Mesendoderm (in vitro differentiated cells): ENCODE data around the gene PTPRE.

ENCODE experiments used
- DNase-seq: peaks from one replicate; pipeline ENCODE4 v3.0.0; 2013
- H2AK5ac ChIP-seq: 2 replicates; pipeline ENCODE4 v1.6.1; 2013; ENCODE audit warnings: low read length, inconsistent platforms
- H2BK120ac ChIP-seq: 2 replicates; pipeline ENCODE4 v1.6.1; 2013; ENCODE audit warnings: low read depth, mild to moderate bottlenecking, low read length, moderate library complexity, mixed read lengths
- H2BK15ac ChIP-seq: replicated peaks from 2 replicates; pipeline ENCODE4 v1.6.1; 2013; ENCODE audit warnings: low read depth, mild to moderate bottlenecking, moderate library complexity
- H2BK5ac ChIP-seq: 2 replicates; pipeline ENCODE4 v1.6.1; 2013; ENCODE audit warnings: low read length, inconsistent platforms
- H3K18ac ChIP-seq: 2 replicates; pipeline ENCODE4 v1.6.1; 2013; ENCODE audit warnings: mild to moderate bottlenecking, low read length, mixed read lengths
- H3K23ac ChIP-seq: one replicate; pipeline ENCODE4 v1.6.1; 2013; ENCODE audit warnings: low read length
- H3K27ac ChIP-seq: 2 replicates; pipeline ENCODE4 v1.5.1; 2013; ENCODE audit warnings: low read depth, mild to moderate bottlenecking, inconsistent platforms, low read length, moderate library complexity
- H3K27me3 ChIP-seq: 2 replicates; pipeline ENCODE4 v1.6.1; 2013; ENCODE audit warnings: low read length, control low read depth, mild to moderate bottlenecking, inconsistent platforms; ENCODE audit not compliant: insufficient read depth, poor library complexity
- H3K36me3 ChIP-seq: 2 replicates; pipeline ENCODE4 v1.6.1; 2013; ENCODE audit warnings: low read length, inconsistent platforms; ENCODE audit not compliant: control insufficient read depth, insufficient read depth
- H3K4ac ChIP-seq: one replicate; pipeline ENCODE4 v1.6.1; 2013; ENCODE audit warnings: low read depth, mild to moderate bottlenecking, low read length, moderate library complexity
- H3K4me1 ChIP-seq: 2 replicates; pipeline ENCODE4 v1.6.1; 2013; ENCODE audit warnings: low read depth, low read length, inconsistent platforms; ENCODE audit not compliant: control insufficient read depth
- H3K4me2 ChIP-seq: 2 replicates; pipeline ENCODE4 v1.6.1; 2013; ENCODE audit warnings: low read length
- H3K4me3 ChIP-seq: 2 replicates; pipeline ENCODE4 v1.5.1; 2013; ENCODE audit warnings: mild to moderate bottlenecking, low read length
- H3K56ac ChIP-seq: one replicate; pipeline ENCODE4 v1.6.1; 2013; ENCODE audit warnings: low read length
- H3K79me1 ChIP-seq: 2 replicates; pipeline ENCODE4 v1.6.1; 2013; ENCODE audit warnings: low read length, inconsistent platforms
- H3K79me2 ChIP-seq: 2 replicates; pipeline ENCODE4 v1.6.1; 2013; ENCODE audit warnings: mild to moderate bottlenecking, low read length; ENCODE audit not compliant: control insufficient read depth, insufficient read depth
- H3K9ac ChIP-seq: 2 replicates; pipeline ENCODE4 v1.6.1; 2013; ENCODE audit warnings: low read length, inconsistent platforms
- H4K5ac ChIP-seq: one replicate; pipeline ENCODE4 v1.6.1; 2013; ENCODE audit warnings: low read length
- H4K8ac ChIP-seq: one replicate; pipeline ENCODE4 v1.6.1; 2013; ENCODE audit warnings: low read depth, mild to moderate bottlenecking, control low read depth, low read length, moderate library complexity
- WGBS: extraction: QIAGEN DNeasy Blood & Tissue Kit; methylation state at CpG from one replicate; pipeline ENCODE4 v1.1.7; 2013; ENCODE audit warnings: low lambda C conversion rate, missing lambda C conversion rate; ENCODE audit not compliant: insufficient coverage; ENCODE audit errors: extremely low coverage; 5-methylcytosine and 5-hydroxymethylcytosine counted together

Gene PTPRE

GRCh38 chr10:128040681-128041080 is 133.8 kb downstream of the PTPRE start:
- no peak overlapping the region for H3K18ac ChIP-seq
- no peaks in the 10 kb centered on the region for H3K27me3 ChIP-seq
- H4K5ac ChIP-seq: no peak overlapping the region
- no peaks in the 10 kb centered on the region for H3K79me2 ChIP-seq
- no peaks in the 10 kb centered on the region for H3K36me3 ChIP-seq
- no peak for DNase-seq
- H2AK5ac ChIP-seq: no peak overlapping the region
- H3K79me1 ChIP-seq: no peaks in the 10 kb centered on the region
- H2BK120ac ChIP-seq: no peak overlapping the region
- H3K23ac ChIP-seq: no peak overlapping the region
- H3K4me2 ChIP-seq: no peak overlapping the region
- H3K4me3 ChIP-seq: no peak overlapping the region
- no peak overlapping the region for H4K8ac ChIP-seq
- H2BK5ac ChIP-seq: no peak overlapping the region
- no peak overlapping the region for H3K27ac ChIP-seq
- H3K56ac ChIP-seq: no peak overlapping the region
- no peak overlapping the region for H3K9ac ChIP-seq
- no peak overlapping the region for H3K4ac ChIP-seq
- WGBS: no CpG with 5 or more reads among the region's 8 CpGs
- H3K4me1 ChIP-seq: no peaks in the 10 kb centered on the region
- no peak overlapping the region for H2BK15ac ChIP-seq

- no peaks in the 10 kb centered on the region for H3K4me1 ChIP-seq
- no peak overlapping the region for H3K27ac ChIP-seq
- H4K5ac ChIP-seq: no peak overlapping the region
- H3K27me3 ChIP-seq: no peaks in the 10 kb centered on the region
- no peak overlapping the region for H4K8ac ChIP-seq
- H2AK5ac ChIP-seq: no peak overlapping the region
- no peaks in the 10 kb centered on the region for H3K79me1 ChIP-seq
- H2BK5ac ChIP-seq: no peak overlapping the region
- no peak overlapping the region for H3K18ac ChIP-seq
- H2BK15ac ChIP-seq: no peak overlapping the region
- H3K36me3 ChIP-seq: no peaks in the 10 kb centered on the region
- H3K79me2 ChIP-seq: no peaks in the 10 kb centered on the region
- no peak for DNase-seq
- H3K23ac ChIP-seq: no peak overlapping the region
- H3K4me3 ChIP-seq: no peak overlapping the region
- H3K4me2 ChIP-seq: no peak overlapping the region
- no peak overlapping the region for H3K9ac ChIP-seq
- H3K4ac ChIP-seq: no peak overlapping the region
- no peak overlapping the region for H2BK120ac ChIP-seq
- no CpG with 5 or more reads among the region's 17 CpGs for WGBS
- no peak overlapping the region for H3K56ac ChIP-seq
Measured at GRCh38 chr10:128042131-128042610, 135.3 kb downstream of the PTPRE start.

GRCh38 chr10:128043259-128044045 is 136.5 kb downstream of the PTPRE start:
- no peak overlapping the region for H3K56ac ChIP-seq
- no peak overlapping the region for H2AK5ac ChIP-seq
- H2BK120ac ChIP-seq: no peak overlapping the region
- no peak overlapping the region for H2BK5ac ChIP-seq
- H3K27me3 ChIP-seq: no peaks in the 10 kb centered on the region
- H3K36me3 ChIP-seq: no peaks in the 10 kb centered on the region
- H3K27ac ChIP-seq: no peak overlapping the region
- H3K4me3 ChIP-seq: no peak overlapping the region
- no peak overlapping the region for H3K4me2 ChIP-seq
- no peaks in the 10 kb centered on the region for H3K79me1 ChIP-seq
- no peaks in the 10 kb centered on the region for H3K79me2 ChIP-seq
- no peak overlapping the region for H3K18ac ChIP-seq
- H3K4me1 ChIP-seq: no peaks in the 10 kb centered on the region
- H3K23ac ChIP-seq: no peak overlapping the region
- no peak overlapping the region for H3K9ac ChIP-seq
- H3K4ac ChIP-seq: no peak overlapping the region
- no peak overlapping the region for H4K5ac ChIP-seq
- H2BK15ac ChIP-seq: no peak overlapping the region
- no CpG with 5 or more reads among the region's 18 CpGs for WGBS
- no peak overlapping the region for H4K8ac ChIP-seq
- DNase-seq: peak; percentile 11

- Histone ChIP-seq H2AK5ac (no peak overlapping the region), H3K4me2 (no peak overlapping the region), H3K23ac (no peak overlapping the region), H4K5ac (no peak overlapping the region), H3K79me2 (no peaks in the 10 kb centered on the region), H3K4ac (no peak overlapping the region), H3K27me3 (no peaks in the 10 kb centered on the region), H3K56ac (no peak overlapping the region), H3K4me3 (no peak overlapping the region), H2BK15ac (no peak overlapping the region), H4K8ac (no peak overlapping the region), H3K4me1 (no peaks in the 10 kb centered on the region), H3K27ac (no peak overlapping the region), H3K9ac (no peak overlapping the region), H3K18ac (no peak overlapping the region), H2BK120ac (no peak overlapping the region), H3K36me3 (no peaks in the 10 kb centered on the region), H2BK5ac (no peak overlapping the region), H3K79me1 (no peaks in the 10 kb centered on the region)
- DNase-seq: no peak
- no CpG with 5 or more reads among the region's 3 CpGs for WGBS
Measured at GRCh38 chr10:128044186-128044585, 137.3 kb downstream of the PTPRE start.

GRCh38 chr10:128044961-128045832 is 138.3 kb downstream of the PTPRE start:
- Histone ChIP-seq H3K79me2 (no peaks in the 10 kb centered on the region), H3K4me1 (no peaks in the 10 kb centered on the region), H3K23ac (no peak overlapping the region), H3K18ac (no peak overlapping the region), H3K4me3 (no peak overlapping the region), H2AK5ac (no peak overlapping the region), H2BK120ac (no peak overlapping the region), H3K27me3 (no peaks in the 10 kb centered on the region), H3K36me3 (no peaks in the 10 kb centered on the region), H4K8ac (no peak overlapping the region), H3K79me1 (no peaks in the 10 kb centered on the region), H3K9ac (no peak overlapping the region), H3K56ac (no peak overlapping the region), H3K4me2 (no peak overlapping the region), H4K5ac (no peak overlapping the region), H3K4ac (no peak overlapping the region), H2BK15ac (no peak overlapping the region), H2BK5ac (no peak overlapping the region), H3K27ac (no peak overlapping the region)
- no CpG with 5 or more reads among the region's 16 CpGs for WGBS
- DNase-seq: no peak
